NT2/D1 (cell line): Measurements from ENCODE around the gene ABCC4.

Source experiments
- SUZ12 ChIP-seq: IDR thresholded peaks from 2 replicates; pipeline ENCODE4 v1.6.1; 2011; ENCODE audit not compliant: insufficient read length, insufficient read depth; ENCODE audit errors: extremely low read depth
- YY1 ChIP-seq: IDR thresholded peaks from 2 replicates; pipeline ENCODE4 v1.6.1; 2011; ENCODE audit not compliant: insufficient read length, insufficient read depth
- ZNF274 ChIP-seq: IDR thresholded peaks from 2 replicates; pipeline ENCODE4 v1.6.1; 2011; ENCODE audit warnings: mild to moderate bottlenecking, low read depth, low read length

DNA sequence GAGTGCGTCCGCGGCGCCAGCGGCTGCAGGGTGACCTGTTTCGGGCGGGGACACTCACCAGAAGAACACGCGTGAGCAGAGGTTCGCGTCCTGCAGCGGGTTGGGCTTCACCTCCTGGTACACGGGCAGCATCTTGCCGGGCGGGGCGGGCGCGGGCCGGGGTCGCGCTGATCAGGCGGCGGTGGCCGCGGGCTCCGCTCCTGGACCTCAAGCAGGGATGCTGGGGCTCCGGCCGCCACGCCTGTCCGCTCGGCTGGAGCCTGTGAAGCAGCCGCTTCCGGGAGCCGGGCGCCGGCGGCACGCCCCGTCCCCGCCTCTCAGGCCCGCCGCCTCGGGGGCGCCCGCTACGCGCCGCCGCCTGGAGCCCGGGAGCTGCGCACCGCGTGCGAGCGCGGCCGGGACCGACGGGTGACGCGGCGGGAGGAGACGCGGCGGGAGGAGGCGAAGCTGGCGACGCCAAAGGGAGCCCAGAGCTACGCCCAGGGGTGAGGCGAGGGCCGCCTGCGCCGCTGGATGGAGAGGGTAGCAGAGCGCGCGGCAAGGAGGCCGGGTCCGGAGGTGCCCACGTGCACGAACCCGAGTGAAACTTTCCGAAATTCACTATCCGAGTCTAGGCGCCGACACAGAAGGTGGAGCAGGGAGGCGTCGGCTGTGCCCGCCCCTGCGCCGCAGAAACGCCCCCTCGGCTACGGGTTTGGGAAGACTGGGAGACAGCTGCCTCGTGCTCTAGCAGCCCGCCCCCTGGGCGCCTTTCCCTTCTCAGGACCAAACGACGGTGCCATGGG is at the start of gene ABCC4:
- TF ChIP-seq ZNF274, result no peak
- TF ChIP-seq YY1, result no peak
- no peak for TF ChIP-seq SUZ12
